Chondrocyte (in vitro differentiated cells): ENCODE measurements around the gene TMEM204. TPM values are rescaled to one million over a fixed set of nuclear protein-coding genes. Genes with fewer than 3 reads are reported as not detected.

Experiments used
- DNase-seq: peaks from one replicate; pipeline ENCODE4 v3.0.0; 2021; ENCODE audit warnings: mixed read lengths, low spot score
- H3K27ac Mint-ChIP-seq: one replicate; pipeline ENCODE4 v1.8.0; 2021; ENCODE audit warnings: mild to moderate bottlenecking, moderate library complexity, mixed read lengths; ENCODE audit not compliant: unreplicated experiment
- H3K27me3 Mint-ChIP-seq: 2 replicates; pipeline ENCODE4 v1.8.0; 2021; ENCODE audit warnings: low read depth, mixed read lengths
- H3K36me3 Mint-ChIP-seq: 2 replicates; pipeline ENCODE4 v1.8.0; 2021; ENCODE audit warnings: low read depth, mixed read lengths
- H3K4me1 Mint-ChIP-seq: 2 replicates; pipeline ENCODE4 v1.8.0; 2021; ENCODE audit warnings: low read depth, mild to moderate bottlenecking, mixed read lengths
- H3K4me3 Mint-ChIP-seq: one replicate; pipeline ENCODE4 v1.8.0; 2021; ENCODE audit warnings: mild to moderate bottlenecking, moderate library complexity, mixed read lengths; ENCODE audit not compliant: unreplicated experiment
- H3K9me3 Mint-ChIP-seq: 2 replicates; pipeline ENCODE4 v1.8.0; 2021; ENCODE audit warnings: low read depth, mixed read lengths
- CTCF ChIP-seq: fragments of 200-600 bp; sonication (generic); IDR thresholded peaks from 2 replicates; pipeline ENCODE4 v1.5.0; 2021; ENCODE audit warnings: antibody characterized with exemption, mild to moderate bottlenecking, moderate library complexity
- total RNA-seq: library from RNA; stranded (reverse); gene quantifications from 3 replicates; pipeline ENCODE4 v1.2.1, GENCODE V29; 2021

TMEM204 gene
- total RNA-seq, 1 donor from 2014 or later = 8.4 TPM

- Mint-ChIP-seq H3K4me3 (no peak overlapping the region), H3K9me3 (no peaks in the 10 kb centered on the region), H3K36me3 (peaks cover 2% of the 10 kb centered on the region), H3K27me3 (no peaks in the 10 kb centered on the region), H3K4me1 (peaks cover 4% of the 10 kb centered on the region), H3K27ac (no peak overlapping the region)
- TF ChIP-seq CTCF = no peak
- DNase-seq = no peak
Measured at GRCh38 chr16:1524366-1524765, 9.1 kb upstream of the TMEM204 start.

DNA sequence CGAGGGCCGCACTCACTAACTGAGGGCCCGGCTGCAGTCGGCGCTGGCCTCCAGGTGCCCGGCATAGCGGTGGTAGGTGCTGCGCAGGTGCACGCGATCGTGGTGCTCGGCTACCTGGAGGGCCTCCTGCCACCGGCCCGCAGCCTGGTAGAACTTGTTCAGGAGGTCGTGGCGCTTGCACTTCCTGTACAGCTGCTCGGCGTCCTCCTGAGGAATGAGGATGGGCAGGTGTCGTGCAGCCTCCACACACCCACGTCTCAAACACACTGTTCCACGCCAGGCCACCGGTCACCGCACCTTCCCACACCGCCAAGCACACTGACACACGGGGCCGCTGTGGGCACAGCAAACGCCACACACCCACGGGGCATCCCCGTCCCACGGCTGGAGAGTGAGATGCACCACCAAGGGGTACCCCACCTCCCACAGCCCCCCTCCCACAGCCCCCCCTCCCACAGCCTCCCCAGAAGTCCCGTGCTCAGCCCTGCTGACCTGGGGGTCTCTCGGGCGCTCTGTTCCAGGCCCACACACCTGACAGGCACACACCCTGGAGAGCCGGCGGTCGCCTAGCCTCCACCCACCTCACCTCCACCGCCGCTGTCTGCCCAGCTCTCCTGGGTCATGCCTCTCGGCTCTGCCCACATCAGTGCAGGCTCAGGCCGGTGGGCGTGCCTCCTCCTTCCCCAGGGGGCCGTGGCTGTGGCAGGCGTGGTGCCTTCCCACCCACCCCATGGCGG is 7.4 kb upstream of the TMEM204 start:
- TF ChIP-seq CTCF = no peak
- Mint-ChIP-seq H3K9me3 (no peaks in the 10 kb centered on the region), H3K27me3 (no peaks in the 10 kb centered on the region), H3K27ac (no peak overlapping the region), H3K36me3 (peaks cover 2% of the 10 kb centered on the region), H3K4me3 (no peak overlapping the region), H3K4me1 (peaks cover 7% of the 10 kb centered on the region)
- DNase-seq = no peak

GRCh38 chr16:1526608-1527555 is 6.6 kb upstream of the TMEM204 start:
- TF ChIP-seq CTCF = no peak
- Mint-ChIP-seq H3K4me1 (peaks cover 15% of the 10 kb centered on the region), H3K4me3 (no peak overlapping the region), H3K27ac (no peak overlapping the region), H3K27me3 (no peaks in the 10 kb centered on the region), H3K9me3 (no peaks in the 10 kb centered on the region), H3K36me3 (peaks cover 2% of the 10 kb centered on the region)
- no peak for DNase-seq

- peaks cover 2% of the 10 kb centered on the region for H3K36me3 Mint-ChIP-seq
- H3K27me3 Mint-ChIP-seq = no peaks in the 10 kb centered on the region
- DNase-seq = no peak
- TF ChIP-seq CTCF = no peak
- no peak overlapping the region for H3K4me3 Mint-ChIP-seq
- H3K9me3 Mint-ChIP-seq = no peaks in the 10 kb centered on the region
- H3K4me1 Mint-ChIP-seq = peaks cover 28% of the 10 kb centered on the region
- H3K27ac Mint-ChIP-seq = no peak overlapping the region
Measured at GRCh38 chr16:1527836-1528811, 5.3 kb upstream of the TMEM204 start.
